AG08396 (cell line): Measurements from ENCODE around the gene PSG1.
A peak's percentile ranks its signal among the peaks of the same experiment; 100 is the strongest.
"Not testable (repeated sequence)": the region's sequence is repeated elsewhere in the genome, so short reads cannot be mapped to it uniquely, and the experiment has no call there.

Experiments
- DNase-seq: peaks from one replicate; pipeline ENCODE4 v3.0.0; 2012; ENCODE audit warnings: low spot score, mixed read lengths

PSG1 gene

GRCh38 chr19:42821306-42821977 is 58.1 kb downstream of the PSG1 start:
- DNase-seq: not testable (repeated sequence)

GRCh38 chr19:42819960-42820650 is 59.4 kb downstream of the PSG1 start:
- DNase-seq: peak; percentile 53

- no peak for DNase-seq
Observed at GRCh38 chr19:42816894-42817293, 62.6 kb downstream of the PSG1 start.
